GM18868 (cell line): ENCODE results near the gene NELL1.

Experiments used
- ATAC-seq: cut with Tn5 transposase; IDR thresholded peaks from one replicate; pipeline ENCODE4 v1.9.1; 2021; ENCODE audit warnings: mild to moderate bottlenecking, moderate library complexity; ENCODE audit not compliant: unreplicated experiment

Gene NELL1

DNA sequence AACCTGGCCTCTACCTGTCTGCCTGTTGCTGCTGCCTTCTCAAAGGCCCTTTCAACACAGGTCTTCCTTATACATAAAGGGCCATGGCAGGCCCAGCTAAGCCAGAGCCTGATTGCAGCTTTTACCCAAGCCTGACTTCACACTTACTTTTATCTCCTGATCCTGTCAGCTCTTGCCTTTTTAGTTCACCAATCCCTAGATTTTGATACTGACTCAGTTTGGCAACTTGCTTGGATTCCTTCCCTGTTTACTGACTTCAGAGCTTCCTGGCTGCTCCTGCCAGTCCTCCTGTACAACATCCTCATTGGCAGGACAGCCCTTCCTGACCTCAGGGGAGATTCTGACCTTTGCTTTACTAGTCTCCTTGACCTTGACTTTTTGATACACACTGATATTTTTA lies 195.2 kb downstream of the NELL1 start:
- ATAC-seq = no peak

DNA sequence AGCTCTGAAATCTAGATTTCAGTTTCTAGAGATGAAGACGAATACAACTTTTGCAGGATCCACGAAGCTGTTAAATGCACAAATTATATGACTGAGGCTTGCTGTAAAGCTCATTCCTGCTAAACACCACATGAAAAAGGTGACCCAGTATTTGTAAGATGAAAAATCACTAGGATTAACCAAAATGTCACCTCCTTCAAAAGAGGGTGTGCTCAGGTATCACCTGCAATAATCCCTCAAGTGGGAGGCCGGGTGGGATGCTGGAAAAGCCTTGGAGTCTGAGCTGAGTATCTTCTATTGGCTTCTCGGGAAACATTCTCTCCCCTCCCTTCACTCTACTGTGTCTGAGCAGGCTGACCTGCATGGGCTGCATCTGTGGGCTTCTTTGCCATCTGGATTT lies 195.8 kb downstream of the NELL1 start:
- no peak for ATAC-seq

- no peak for ATAC-seq
Observed at GRCh38 chr11:20869123-20869522, 199.7 kb downstream of the NELL1 start.

GRCh38 chr11:20873054-20873453 lies 203.7 kb downstream of the NELL1 start:
- peak; percentile 58 for ATAC-seq

DNA sequence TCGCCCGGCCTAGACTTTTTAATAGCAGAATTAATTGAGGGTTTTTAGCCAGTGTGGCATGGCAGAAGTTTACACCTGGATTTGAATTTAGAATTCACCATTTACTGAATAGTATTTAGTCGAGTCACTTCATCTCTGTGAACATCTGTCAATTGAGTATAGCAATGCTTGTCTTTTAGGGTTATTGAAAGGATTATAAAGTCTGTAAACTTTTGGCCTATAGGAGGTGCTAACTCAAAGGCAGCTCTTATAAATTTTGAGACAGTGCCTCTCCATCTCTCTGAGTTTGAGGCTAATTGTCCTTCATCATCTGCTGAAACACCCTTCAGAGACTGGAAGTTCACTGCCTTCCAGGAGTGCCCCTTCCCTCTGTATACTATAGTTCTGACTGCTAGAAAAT lies 205.0 kb downstream of the NELL1 start:
- ATAC-seq = no peak

GRCh38 chr11:20875889-20876288 lies 206.5 kb downstream of the NELL1 start:
- no peak for ATAC-seq

- ATAC-seq = no peak
Observed at GRCh38 chr11:20876738-20877137, 207.4 kb downstream of the NELL1 start.

DNA sequence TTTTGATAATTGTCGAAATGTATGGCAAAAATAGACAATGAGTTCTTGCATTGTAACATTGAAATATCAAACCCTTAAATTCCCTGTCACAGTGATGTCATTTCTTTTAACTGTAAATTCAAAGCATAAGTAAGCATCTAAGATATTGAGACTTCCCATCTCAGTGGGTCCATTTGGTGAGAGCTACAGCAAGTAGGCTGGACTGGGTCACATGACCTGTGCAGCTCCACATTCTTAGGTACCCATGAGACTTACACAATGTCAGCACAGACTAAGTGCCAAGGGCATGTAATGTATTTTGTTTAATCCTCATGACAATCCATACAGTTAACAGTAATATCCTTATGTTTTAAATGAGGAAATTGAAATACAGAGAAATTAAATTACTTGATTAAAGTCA lies 210.7 kb downstream of the NELL1 start:
- ATAC-seq = no peak

GRCh38 chr11:20881328-20882079 lies 212.1 kb downstream of the NELL1 start:
- ATAC-seq = no peak

- ATAC-seq = no peak
Observed at GRCh38 chr11:20887137-20887536, 217.8 kb downstream of the NELL1 start.

DNA sequence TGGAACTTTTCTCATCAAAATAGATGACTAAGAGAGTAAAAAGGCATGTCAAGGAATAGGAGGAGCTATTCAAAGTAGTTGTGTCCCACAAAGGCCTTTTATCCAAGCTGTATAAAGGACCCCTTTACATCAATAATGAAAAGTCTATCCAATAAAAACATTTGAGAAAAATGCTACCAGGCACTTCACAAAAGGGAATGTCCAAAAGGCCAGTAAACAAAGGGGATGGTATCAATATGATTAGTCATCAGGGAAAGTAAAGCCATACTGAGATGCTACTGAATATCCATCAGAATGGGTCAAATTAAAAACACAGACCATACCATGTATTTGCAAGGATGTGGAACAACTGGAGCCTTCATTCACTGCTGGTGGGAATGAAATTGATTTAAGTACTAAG lies 224.9 kb downstream of the NELL1 start:
- ATAC-seq = no peak

- ATAC-seq = no peak
Observed at GRCh38 chr11:20909995-20910726, 240.8 kb downstream of the NELL1 start.

- no peak for ATAC-seq
Observed at GRCh38 chr11:20910733-20911132, 241.3 kb downstream of the NELL1 start.

- no peak for ATAC-seq
Observed at GRCh38 chr11:20912065-20912821, 242.9 kb downstream of the NELL1 start.

GRCh38 chr11:20912922-20913512 lies 243.6 kb downstream of the NELL1 start:
- no peak for ATAC-seq

DNA sequence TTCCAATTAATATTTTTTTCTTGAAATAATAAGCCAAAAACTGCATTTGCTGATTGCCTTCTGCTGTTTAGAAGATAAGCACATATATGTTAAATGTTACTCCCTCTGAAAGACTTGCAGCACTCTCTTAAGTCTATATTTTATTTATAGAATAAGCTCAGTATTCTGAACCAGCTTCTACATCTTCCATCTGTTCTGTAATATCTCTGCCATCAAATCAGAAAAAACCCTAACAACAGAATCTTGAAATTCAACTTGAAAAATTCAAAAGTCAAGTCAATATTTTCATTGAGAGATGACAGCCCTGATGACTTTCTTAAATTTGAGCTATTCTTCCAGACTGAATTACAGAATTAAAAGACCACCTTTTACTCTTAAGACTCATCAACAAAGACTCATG lies 247.9 kb downstream of the NELL1 start:
- ATAC-seq = no peak

DNA sequence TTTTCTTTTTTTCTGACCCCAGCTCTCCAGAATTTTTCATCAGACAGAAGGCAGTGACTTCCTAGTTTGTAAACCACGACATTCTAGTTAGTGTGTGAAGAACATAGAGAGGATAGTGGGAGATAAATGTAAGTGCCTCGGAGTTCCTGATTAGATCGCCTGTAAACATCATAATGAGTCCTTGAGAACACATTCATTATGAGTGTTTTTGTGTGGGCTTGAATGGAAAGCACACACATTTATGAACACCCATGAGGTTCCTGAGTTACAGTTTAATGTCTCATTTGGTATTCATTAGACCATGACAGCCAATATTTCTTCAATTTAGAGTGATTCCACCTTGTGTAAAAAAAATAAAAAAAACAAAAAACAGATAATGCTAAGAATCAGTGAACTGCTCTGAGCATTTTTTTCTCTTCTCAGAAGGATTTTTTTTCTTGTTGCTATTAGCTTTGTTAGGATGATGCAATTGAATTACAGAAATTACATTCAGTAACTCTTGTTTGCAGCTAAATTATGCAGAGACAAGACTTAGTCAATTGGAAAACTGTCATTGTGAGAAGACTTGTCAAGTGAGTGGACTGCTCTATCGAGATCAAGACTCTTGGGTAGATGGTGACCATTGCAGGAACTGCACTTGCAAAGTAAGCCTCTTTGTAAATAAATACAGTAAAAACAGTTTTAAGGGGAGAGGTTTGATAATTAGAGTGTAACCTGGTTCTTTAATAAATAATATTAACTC lies 257.6 kb downstream of the NELL1 start:
- no peak for ATAC-seq

DNA sequence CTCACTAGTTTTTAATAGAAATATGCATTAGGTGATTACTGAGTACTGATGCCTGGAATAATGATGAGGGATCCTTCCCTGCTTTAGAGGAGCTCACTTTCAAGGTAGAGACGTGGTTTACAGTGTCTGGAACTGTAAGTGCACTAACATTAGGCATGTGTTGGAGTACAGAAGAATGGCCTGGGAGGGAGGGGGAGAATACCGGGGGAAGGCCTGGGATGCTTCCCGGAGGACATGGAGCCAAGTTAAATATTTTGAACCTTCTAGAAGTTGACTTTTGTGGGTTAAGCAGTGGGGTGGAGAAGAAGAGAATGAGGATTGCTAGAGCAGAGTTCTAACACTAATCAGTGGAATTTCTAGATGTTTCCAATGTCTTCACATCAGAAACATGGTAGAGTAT lies 261.6 kb downstream of the NELL1 start:
- no peak for ATAC-seq

GRCh38 chr11:20933086-20933485 lies 263.7 kb downstream of the NELL1 start:
- no peak for ATAC-seq

- ATAC-seq = no peak
Observed at GRCh38 chr11:20933958-20934357, 264.6 kb downstream of the NELL1 start.

DNA sequence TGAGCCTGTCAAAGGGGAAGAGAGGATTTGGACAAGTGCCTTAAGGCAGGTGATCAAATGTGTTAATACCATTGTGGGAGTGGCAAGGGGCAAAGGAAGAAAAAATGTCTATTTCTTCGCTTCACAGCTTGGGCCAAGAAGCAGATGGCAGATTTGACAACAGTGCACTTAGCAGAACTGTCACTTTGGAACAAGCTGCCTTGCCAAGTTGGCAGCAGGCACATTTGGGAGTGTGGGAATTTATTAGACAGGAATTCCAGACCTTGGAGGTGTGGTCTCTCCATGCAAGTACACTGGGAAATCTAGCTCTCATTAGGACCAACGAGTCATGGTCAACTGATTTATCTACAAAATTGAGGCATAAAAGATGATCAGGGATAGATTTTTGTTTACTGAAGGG lies 265.1 kb downstream of the NELL1 start:
- no peak for ATAC-seq
